ENCODE results near the gene ARHGAP6. TPM values are rescaled to one million over a fixed set of nuclear protein-coding genes. Genes with fewer than 3 reads are reported as not detected.

The ARHGAP6 gene
- total RNA-seq, 2 donors from 2014 or later = 0.07 to 0.14 TPM

- Mint-ChIP-seq H3K36me3 (no peaks in the 10 kb centered on the region), H3K27me3 (no peaks in the 10 kb centered on the region), H3K9me3 (no peaks in the 10 kb centered on the region), H3K27ac (no peak overlapping the region), H3K4me1 (ENCODE audit: low read depth in 2 of 2) (no peaks in the 10 kb centered on the region), H3K4me3 (no peak overlapping the region)
- no peak for DNase-seq (ENCODE audit: low spot score)
- no peak for ATAC-seq
Measured at GRCh38 chrX:11197671-11198070, 468.0 kb downstream of the ARHGAP6 start.

- no peak for DNase-seq (ENCODE audit: low spot score)
- Mint-ChIP-seq H3K4me1 (ENCODE audit: low read depth in 2 of 2) (no peaks in the 10 kb centered on the region), H3K36me3 (no peaks in the 10 kb centered on the region), H3K27ac (no peak overlapping the region), H3K4me3 (no peak overlapping the region), H3K9me3 (no peaks in the 10 kb centered on the region), H3K27me3 (no peaks in the 10 kb centered on the region)
- ATAC-seq = no peak
Measured at GRCh38 chrX:11196476-11196875, 469.2 kb downstream of the ARHGAP6 start.

DNA sequence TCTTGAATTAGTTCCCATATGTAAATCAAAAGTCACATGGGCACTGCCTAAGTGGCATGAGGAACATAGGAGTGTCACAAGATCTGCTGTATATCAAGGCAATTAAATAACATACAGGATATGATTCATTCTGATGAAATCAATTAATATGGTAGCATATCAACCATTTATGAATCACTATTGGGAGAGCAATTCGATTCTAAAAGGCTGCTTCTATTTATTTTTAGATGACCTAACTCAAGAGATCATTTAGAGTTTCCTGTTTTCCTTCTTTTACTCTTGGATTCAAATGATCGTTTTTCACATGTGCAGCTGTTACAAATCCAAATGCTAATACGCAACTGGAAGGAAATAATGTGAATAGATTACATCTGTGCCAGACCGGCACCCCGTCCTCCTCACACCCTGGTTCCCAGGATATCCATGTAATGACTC, 472.7 kb downstream of the ARHGAP6 start:
- DNase-seq (ENCODE audit: low spot score) (no peak), ATAC-seq (no peak)
- no peaks in the 10 kb centered on the region for H3K27me3 Mint-ChIP-seq
- H3K4me1 Mint-ChIP-seq (ENCODE audit: low read depth in 2 of 2) = no peaks in the 10 kb centered on the region
- no peaks in the 10 kb centered on the region for H3K36me3 Mint-ChIP-seq
- H3K9me3 Mint-ChIP-seq = no peaks in the 10 kb centered on the region
- no peak overlapping the region for H3K4me3 Mint-ChIP-seq
- no peak overlapping the region for H3K27ac Mint-ChIP-seq

GRCh38 chrX:11190745-11191510, 474.8 kb downstream of the ARHGAP6 start:
- no peaks in the 10 kb centered on the region for H3K27me3 Mint-ChIP-seq
- H3K9me3 Mint-ChIP-seq = no peaks in the 10 kb centered on the region
- H3K27ac Mint-ChIP-seq = no peak overlapping the region
- no peaks in the 10 kb centered on the region for H3K36me3 Mint-ChIP-seq
- H3K4me1 Mint-ChIP-seq (ENCODE audit: low read depth in 2 of 2) = no peaks in the 10 kb centered on the region
- no peak for DNase-seq (ENCODE audit: low spot score)
- no peak for ATAC-seq
- no peak overlapping the region for H3K4me3 Mint-ChIP-seq

DNA sequence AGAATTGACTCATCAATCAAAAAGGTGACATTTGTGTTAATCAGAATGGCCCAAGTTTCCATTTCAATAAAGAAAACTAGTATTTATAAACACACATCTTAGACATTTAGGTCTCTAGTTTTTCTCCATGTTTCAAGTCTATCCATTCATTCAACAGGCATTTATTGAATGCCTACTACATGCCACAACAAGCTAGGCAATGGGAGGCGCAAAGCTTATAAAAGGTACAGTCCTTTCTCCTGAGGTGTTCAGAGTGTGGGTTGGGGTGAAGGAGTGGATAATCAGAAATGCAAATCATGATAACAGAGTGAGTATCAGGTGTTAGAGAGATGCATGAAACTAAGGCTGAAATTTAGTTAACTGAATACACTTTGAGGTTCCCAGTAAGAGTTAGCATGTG, 476.6 kb downstream of the ARHGAP6 start:
- H3K36me3 Mint-ChIP-seq = no peaks in the 10 kb centered on the region
- H3K4me1 Mint-ChIP-seq (ENCODE audit: low read depth in 2 of 2) = no peaks in the 10 kb centered on the region
- no peak overlapping the region for H3K4me3 Mint-ChIP-seq
- H3K9me3 Mint-ChIP-seq = no peaks in the 10 kb centered on the region
- ATAC-seq (no peak), DNase-seq (ENCODE audit: low spot score) (no peak)
- no peaks in the 10 kb centered on the region for H3K27me3 Mint-ChIP-seq
- H3K27ac Mint-ChIP-seq = no peak overlapping the region

DNA sequence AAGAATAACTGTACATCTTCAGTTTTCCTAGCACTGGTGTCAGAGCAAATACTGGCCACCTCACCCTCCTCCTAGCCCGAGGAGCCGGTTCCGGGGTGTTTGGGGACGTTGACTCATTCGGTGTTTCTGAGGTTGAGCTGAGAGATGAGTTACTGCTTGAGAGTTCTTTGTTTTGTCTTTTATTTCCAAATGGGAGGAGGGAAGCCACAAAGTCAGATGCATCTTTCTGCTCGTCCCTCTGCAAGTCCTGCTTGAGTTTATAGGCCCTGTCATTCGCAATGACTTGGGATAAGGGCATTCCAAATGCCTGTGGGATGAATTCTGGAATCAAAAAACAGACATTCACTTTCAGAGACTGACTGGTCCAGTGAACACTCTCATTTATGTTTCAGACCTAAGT, 477.1 kb downstream of the ARHGAP6 start:
- DNase-seq (ENCODE audit: low spot score) = no peak
- no peak overlapping the region for H3K27ac Mint-ChIP-seq
- H3K36me3 Mint-ChIP-seq = no peaks in the 10 kb centered on the region
- H3K9me3 Mint-ChIP-seq = no peaks in the 10 kb centered on the region
- H3K4me3 Mint-ChIP-seq = no peak overlapping the region
- ATAC-seq = no peak
- H3K4me1 Mint-ChIP-seq (ENCODE audit: low read depth in 2 of 2) = no peaks in the 10 kb centered on the region
- no peaks in the 10 kb centered on the region for H3K27me3 Mint-ChIP-seq

DNA sequence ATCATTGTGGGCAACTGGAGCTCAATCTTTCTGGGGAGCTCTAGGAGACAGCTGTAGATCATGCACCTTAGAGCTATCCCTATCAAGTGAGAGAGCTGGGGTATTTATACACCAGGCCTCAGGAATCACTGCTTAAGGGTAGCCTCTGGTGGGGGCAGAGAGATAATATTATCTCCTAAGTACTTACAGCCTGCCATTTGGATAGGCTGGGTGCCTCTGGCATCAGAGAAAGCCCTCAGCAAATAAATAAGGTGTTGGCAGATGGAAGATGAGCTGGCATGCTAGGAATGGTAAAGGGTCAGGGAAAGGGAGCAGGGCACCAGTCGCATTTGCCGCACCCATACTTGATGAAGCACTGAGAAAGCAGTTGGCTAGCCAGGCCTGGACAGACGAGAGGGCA, 478.7 kb downstream of the ARHGAP6 start:
- H3K27ac Mint-ChIP-seq = no peak overlapping the region
- H3K4me1 Mint-ChIP-seq (ENCODE audit: low read depth in 2 of 2) = no peaks in the 10 kb centered on the region
- DNase-seq (ENCODE audit: low spot score) = no peak
- no peak overlapping the region for H3K4me3 Mint-ChIP-seq
- H3K9me3 Mint-ChIP-seq = no peaks in the 10 kb centered on the region
- H3K27me3 Mint-ChIP-seq = no peaks in the 10 kb centered on the region
- no peaks in the 10 kb centered on the region for H3K36me3 Mint-ChIP-seq
- ATAC-seq = no peak

DNA sequence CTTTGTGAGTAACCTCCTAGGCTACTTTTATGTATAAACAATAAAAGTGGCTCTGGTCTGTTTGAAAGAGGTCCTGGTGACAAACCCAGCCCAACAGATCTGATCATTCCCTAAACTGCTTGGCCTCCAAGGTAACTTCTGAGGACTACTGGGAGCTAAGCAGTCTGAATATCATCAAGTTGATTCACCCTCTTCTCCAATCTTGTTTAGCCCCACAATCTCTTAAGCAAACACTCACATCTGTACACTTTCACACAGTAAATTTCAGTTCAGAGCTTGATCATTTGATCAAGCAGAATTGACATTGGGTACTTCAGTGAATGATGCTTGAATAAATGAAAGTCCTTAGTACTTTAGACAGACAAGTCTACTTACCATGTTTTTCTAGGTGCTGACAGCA, 479.9 kb downstream of the ARHGAP6 start:
- H3K4me3 Mint-ChIP-seq = no peak overlapping the region
- DNase-seq (ENCODE audit: low spot score) = no peak
- no peaks in the 10 kb centered on the region for H3K9me3 Mint-ChIP-seq
- no peaks in the 10 kb centered on the region for H3K4me1 Mint-ChIP-seq (ENCODE audit: low read depth in 2 of 2)
- no peaks in the 10 kb centered on the region for H3K27me3 Mint-ChIP-seq
- ATAC-seq = no peak
- H3K27ac Mint-ChIP-seq = no peak overlapping the region
- no peaks in the 10 kb centered on the region for H3K36me3 Mint-ChIP-seq

DNA sequence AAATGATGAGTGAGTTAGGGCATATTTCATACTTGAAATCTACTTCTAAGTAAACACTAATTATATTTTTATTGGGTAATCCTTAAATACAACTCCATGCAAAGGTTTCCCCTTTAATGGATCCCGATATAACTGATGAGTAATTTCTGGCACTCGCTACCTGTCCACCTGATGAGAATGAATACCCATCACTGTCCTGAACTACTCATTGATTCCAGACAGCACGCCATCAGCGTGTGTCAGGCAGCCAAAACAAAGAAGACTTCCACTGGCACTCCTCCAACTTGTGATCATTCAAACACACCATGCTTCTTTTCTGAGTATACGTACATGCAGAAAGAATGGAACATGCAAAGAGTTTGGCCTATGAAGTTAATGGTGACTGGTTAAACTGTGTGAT, 485.1 kb downstream of the ARHGAP6 start:
- ATAC-seq = no peak
- no peak overlapping the region for H3K27ac Mint-ChIP-seq

DNA sequence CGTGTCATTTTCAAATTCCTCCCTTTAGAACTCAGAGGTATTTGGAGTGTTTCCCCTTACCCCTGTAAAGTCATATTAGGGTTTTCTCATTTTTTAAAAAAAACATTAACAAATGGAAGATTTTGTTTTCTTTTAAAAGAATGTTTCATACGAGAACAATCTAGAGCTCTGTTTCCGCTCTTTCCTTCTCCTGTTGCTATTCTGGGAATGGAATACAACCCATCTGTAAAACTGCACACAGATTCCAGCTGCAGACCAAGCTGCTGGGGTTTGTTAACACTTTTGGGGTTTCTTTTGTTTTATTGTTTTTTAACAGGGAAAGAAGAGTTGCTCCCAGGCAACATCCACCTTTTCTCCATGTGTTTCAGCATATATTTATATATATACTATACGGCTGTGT, 493.3 kb downstream of the ARHGAP6 start:
- H3K36me3 Mint-ChIP-seq = no peaks in the 10 kb centered on the region
- peaks cover 8 to 21% of the 10 kb centered on the region in 2 donors for H3K27me3 Mint-ChIP-seq
- no peak overlapping the region for H3K27ac Mint-ChIP-seq
- H3K9me3 Mint-ChIP-seq = peaks cover 3% of the 10 kb centered on the region
- ATAC-seq (no peak), DNase-seq (ENCODE audit: low spot score) (no peak)
- no peak overlapping the region for H3K4me3 Mint-ChIP-seq
- H3K4me1 Mint-ChIP-seq (ENCODE audit: low read depth in 2 of 2) = no peaks in the 10 kb centered on the region

More for the DNA sequence above, 485.1 kb downstream of the ARHGAP6 start:
- no peaks in the 10 kb centered on the region for H3K27me3 Mint-ChIP-seq
- no peak for DNase-seq (ENCODE audit: low spot score)
- H3K4me1 Mint-ChIP-seq (ENCODE audit: low read depth in 2 of 2) = no peaks in the 10 kb centered on the region
- H3K36me3 Mint-ChIP-seq = no peaks in the 10 kb centered on the region
- no peaks in the 10 kb centered on the region for H3K9me3 Mint-ChIP-seq
- H3K4me3 Mint-ChIP-seq = no peak overlapping the region

- Mint-ChIP-seq H3K27me3 (peaks cover 12 to 25% of the 10 kb centered on the region in 2 donors), H3K36me3 (no peaks in the 10 kb centered on the region), H3K4me1 (ENCODE audit: low read depth in 2 of 2) (no peaks in the 10 kb centered on the region), H3K27ac (no peak overlapping the region), H3K4me3 (no peak overlapping the region), H3K9me3 (peaks cover 3% of the 10 kb centered on the region)
- ATAC-seq = no peak
- no peak for DNase-seq (ENCODE audit: low spot score)
Measured at GRCh38 chrX:11171956-11172355, 493.8 kb downstream of the ARHGAP6 start.

GRCh38 chrX:11164433-11164832, 501.3 kb downstream of the ARHGAP6 start:
- Mint-ChIP-seq H3K36me3 (no peaks in the 10 kb centered on the region), H3K9me3 (no peaks in the 10 kb centered on the region), H3K4me1 (ENCODE audit: low read depth in 2 of 2) (no peaks in the 10 kb centered on the region), H3K27me3 (peaks cover 7% of the 10 kb centered on the region in 2 donors), H3K27ac (no peak overlapping the region), H3K4me3 (no peak overlapping the region)
- ATAC-seq (no peak), DNase-seq (ENCODE audit: low spot score) (no peak)

DNA sequence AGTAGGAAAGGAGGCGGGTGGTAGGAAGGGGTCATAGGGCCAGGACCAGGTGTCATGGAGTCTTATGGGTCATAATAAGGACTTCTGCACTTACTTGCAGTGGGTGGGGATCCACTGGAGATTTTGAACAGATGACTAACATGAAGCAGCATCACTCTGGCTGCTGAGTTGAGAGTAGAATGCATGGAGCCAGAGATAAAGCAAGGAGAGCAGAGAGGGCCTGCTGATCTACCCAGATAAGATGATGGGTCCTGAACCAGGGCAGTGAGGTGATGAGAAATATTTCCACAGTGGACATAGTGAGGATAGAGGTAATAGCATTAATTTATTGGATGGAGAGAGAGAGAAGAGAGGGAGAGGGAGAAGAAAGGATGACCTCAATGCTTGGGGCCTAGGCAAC, 506.6 kb downstream of the ARHGAP6 start:
- Mint-ChIP-seq H3K4me3 (no peak overlapping the region), H3K4me1 (ENCODE audit: low read depth in 2 of 2) (no peaks in the 10 kb centered on the region), H3K27me3 (peaks cover 0 to 3% of the 10 kb centered on the region in 2 donors), H3K27ac (no peak overlapping the region), H3K9me3 (peaks cover 2% of the 10 kb centered on the region), H3K36me3 (no peaks in the 10 kb centered on the region)
- DNase-seq (ENCODE audit: low spot score) (no peak), ATAC-seq (no peak)

DNA sequence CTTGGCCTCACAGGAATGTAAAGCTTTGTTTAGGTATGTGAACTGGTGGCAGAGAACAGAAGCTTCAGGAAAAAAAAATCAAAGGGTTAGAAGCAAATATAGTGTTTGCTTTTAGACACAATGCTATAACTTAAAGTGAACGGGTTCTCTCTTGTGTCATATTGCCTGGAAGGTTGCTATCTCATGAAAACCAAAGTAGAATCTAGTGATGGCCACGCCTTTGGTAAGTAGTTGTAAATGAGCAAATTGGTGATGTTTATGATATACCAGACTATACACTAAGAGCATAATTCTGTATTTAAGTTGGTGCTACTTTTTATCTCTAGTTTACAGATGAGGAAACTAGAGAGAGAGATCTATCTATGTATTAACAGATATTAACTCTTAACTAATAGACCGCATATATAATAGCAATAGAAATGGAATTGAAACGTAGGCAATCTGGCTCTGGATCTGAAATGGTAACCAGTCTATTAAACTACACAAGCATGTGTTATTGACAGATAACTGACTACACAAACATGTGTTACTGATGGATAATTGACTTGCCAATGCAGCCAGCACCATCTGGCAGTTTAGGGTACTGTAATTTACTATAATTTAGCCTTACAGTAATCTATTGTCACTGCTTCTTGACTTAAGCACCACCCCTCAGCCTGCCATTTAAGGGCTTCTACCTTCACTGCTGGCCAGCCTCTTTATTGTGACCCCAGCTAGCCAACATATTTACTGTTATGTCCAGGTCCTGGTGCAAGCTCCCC, 513.7 kb downstream of the ARHGAP6 start:
- Mint-ChIP-seq H3K9me3 (peaks cover 2% of the 10 kb centered on the region), H3K4me1 (ENCODE audit: low read depth in 2 of 2) (no peaks in the 10 kb centered on the region), H3K27ac (no peak overlapping the region), H3K36me3 (no peaks in the 10 kb centered on the region), H3K27me3 (peaks cover 0 to 5% of the 10 kb centered on the region in 2 donors), H3K4me3 (no peak overlapping the region)
- DNase-seq (ENCODE audit: low spot score) = no peak
- ATAC-seq = no peak
